22Rv1 (cell line): Measurements from ENCODE around the gene ARHGAP25.

Experiments used
- H3K27ac ChIP-seq: fragments of 450-650 bp; 2 replicates; pipeline ENCODE4 v1.5.1; 2017
- ZFX ChIP-seq: fragments of 450-650 bp; IDR thresholded peaks from 2 replicates; pipeline ENCODE4 v1.6.1; 2017; ENCODE audit warnings: antibody characterized with exemption, borderline replicate concordance
- TF ChIP-seq, protein P1 (sequence below): fragments of 450-650 bp; IDR thresholded peaks from 2 replicates; pipeline ENCODE4 v1.5.1; 2017; ENCODE audit warnings: mild to moderate bottlenecking

ARHGAP25 gene

DNA sequence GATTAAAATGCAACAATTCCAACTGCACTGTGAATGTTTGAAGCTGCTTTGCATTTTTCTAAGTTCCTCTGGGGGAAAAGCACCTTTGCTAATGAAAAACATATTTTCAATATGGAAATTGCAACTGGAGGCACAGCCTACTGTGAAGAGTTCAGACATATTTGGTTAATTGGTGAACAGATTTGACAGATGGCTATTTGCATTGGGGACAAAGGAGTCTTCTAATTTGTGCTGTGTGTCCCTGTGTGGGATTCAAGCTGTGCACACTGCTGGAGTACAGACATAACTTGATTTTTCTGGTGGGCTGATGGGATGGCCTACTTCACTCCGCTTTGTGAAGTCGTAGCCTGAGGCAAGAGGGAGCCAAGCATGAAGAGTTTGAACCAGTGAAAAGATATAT, 40.7 kb upstream of the ARHGAP25 start:
- TF ChIP-seq ZFX = no peak
- TF ChIP-seq, protein P1, sequence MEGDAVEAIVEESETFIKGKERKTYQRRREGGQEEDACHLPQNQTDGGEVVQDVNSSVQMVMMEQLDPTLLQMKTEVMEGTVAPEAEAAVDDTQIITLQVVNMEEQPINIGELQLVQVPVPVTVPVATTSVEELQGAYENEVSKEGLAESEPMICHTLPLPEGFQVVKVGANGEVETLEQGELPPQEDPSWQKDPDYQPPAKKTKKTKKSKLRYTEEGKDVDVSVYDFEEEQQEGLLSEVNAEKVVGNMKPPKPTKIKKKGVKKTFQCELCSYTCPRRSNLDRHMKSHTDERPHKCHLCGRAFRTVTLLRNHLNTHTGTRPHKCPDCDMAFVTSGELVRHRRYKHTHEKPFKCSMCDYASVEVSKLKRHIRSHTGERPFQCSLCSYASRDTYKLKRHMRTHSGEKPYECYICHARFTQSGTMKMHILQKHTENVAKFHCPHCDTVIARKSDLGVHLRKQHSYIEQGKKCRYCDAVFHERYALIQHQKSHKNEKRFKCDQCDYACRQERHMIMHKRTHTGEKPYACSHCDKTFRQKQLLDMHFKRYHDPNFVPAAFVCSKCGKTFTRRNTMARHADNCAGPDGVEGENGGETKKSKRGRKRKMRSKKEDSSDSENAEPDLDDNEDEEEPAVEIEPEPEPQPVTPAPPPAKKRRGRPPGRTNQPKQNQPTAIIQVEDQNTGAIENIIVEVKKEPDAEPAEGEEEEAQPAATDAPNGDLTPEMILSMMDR = no peak
- no peak overlapping the region for H3K27ac ChIP-seq

DNA sequence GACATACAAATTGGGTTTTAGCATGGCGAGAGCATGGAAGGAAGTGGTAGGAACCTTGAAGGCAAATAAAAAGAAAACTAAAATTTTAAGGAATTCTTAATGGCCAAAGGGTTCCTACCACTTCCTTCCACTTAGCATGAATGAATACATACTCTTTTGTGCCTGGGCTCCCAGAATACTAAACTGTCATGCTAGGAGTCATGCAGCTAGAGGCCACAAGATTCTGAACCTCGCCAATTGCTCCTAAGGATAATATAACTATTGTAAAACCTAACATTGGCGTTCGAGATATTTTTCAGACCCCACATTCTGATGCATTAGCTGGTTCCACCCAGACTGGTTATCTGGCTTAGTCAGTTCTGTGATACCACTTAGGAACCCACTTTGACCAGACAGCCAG, 38.6 kb upstream of the ARHGAP25 start:
- no peak overlapping the region for H3K27ac ChIP-seq
- TF ChIP-seq ZFX = no peak
- TF ChIP-seq, protein P1 = no peak

DNA sequence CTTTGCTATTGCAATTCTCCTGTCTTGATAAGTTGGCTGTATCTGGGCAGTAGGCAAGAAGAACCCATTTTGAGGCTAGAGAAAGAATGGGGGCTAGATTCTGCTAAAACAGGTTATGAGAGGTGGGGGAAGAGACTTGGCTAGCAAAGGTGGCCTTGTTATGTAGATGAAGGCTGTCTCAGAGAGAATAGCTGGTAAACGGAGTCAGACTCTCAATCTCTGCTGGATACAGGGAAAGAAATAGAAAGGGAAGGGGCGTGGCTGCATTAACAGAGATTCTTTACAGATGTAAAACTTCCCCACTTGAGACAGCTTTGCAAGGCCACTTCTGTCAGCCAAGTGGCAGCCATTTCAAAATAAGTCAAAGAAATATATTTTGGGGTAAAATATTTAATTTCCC, 38.1 kb upstream of the ARHGAP25 start:
- H3K27ac ChIP-seq = no peak overlapping the region
- TF ChIP-seq, protein P1 = no peak
- TF ChIP-seq ZFX = no peak

DNA sequence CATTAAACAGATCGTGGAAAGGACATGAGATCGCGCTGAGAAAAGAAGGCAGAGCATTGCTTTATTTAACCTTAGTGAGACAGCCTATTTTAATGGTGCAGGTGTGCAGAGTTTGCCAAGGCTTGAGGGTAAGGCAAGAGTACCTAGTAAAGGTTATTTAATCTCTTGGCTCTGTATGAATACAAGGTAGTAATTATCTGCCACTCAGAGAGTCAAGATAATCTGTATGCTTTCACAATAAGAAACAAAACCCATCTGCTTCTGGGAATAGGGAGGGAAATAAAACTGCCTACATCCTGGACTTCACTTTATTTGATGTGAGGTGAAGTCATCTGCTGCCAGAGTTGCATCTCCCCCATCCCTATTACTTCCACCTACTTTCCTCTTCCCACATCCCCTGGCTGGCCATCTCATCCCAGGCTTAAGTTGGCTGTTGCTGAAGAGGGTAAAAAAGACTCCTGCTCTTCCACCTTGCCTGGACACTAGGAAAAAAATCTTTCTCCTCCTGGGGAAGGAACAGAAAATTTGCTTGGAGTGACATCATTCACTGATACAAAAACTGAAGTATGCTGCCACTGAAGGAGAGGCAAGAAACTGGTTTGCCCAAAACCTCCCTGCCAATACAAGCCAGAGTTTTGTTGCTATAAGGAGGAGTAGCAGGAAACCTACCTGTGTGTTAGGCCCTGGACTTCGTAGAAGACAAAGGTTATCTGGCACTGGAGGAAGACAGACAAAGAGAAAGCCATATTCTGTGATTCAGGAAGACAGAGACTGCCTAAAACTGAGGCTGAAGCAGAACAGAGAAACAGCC, 35.8 kb upstream of the ARHGAP25 start:
- TF ChIP-seq, protein P1 = no peak
- no peak for TF ChIP-seq ZFX
- H3K27ac ChIP-seq = no peak overlapping the region

DNA sequence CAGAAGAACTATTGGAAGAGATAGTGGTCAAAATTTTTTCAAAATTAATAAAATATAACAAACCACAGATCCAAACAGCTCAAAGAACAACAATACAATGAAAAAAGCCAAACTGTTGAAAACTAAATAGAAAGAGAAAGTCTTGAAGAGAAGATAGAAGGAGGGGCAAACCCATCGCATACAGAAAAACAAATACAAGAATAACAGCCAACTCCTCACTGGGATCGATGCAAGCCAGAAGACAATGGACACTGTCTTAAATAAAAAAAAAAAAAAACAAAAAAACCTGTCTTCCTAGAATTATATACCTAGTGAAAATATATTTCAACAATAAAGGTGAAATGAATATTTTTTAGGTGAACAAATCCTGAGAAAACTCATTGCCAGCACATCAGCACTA, 34.1 kb upstream of the ARHGAP25 start:
- no peak for TF ChIP-seq ZFX
- TF ChIP-seq, protein P1 = no peak
- H3K27ac ChIP-seq = no peak overlapping the region

DNA sequence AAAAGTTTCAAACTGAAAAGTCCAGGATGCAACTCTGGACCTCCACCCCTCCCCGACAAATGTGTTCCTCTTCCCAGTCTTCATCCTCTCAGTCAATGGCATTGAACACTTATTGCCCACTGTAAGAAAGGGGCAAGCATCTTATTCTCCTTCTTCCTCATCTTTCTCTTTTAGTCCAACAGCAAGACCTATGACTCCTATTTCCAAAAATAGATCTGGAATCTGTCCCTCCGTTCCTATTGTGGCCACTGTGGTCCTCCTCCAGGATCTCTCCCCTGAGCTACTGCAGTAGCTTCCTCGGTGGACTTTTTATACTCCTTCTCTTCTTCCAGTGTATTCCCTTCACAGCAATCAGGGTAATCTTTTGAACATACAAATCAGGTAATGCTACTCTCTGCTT, 28.0 kb upstream of the ARHGAP25 start:
- TF ChIP-seq ZFX = no peak
- TF ChIP-seq, protein P1 = no peak
- no peak overlapping the region for H3K27ac ChIP-seq

DNA sequence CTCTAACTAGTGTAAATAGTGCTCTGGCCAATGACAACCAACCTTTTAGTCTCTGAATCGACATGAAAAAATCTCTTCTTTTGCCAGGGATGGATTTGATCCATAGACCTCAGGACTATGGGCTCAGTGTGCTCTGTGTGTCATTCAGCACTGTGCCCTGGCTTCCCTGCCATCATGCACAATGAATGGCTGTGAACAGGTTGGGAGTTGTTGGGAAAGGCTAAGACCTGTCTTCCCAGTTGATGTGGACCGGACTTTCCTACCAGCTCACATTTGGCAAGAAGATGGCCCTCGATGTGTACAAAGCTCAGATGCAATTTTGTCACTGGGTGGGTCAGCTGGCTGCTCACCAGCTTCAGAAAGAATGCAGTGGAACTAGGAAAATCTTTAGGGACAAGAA, 26.0 kb upstream of the ARHGAP25 start:
- H3K27ac ChIP-seq = no peak overlapping the region
- TF ChIP-seq, protein P1 = no peak
- TF ChIP-seq ZFX = no peak
